Ovary (tissue), 9 donors: ENCODE measurements around the gene MCTP2. TPM values are rescaled to one million over a fixed set of nuclear protein-coding genes. Genes with fewer than 3 reads are reported as not detected.

Source experiments
- DNase-seq, 5 donors: peaks; one replicate each; pipeline ENCODE4 v3.0.0-alpha.2; 2019 to 2020
- H3K27ac ChIP-seq, 2 donors: fragments of 200-600 bp; one replicate each; pipeline versions ENCODE4 v1.5.1 to v1.8.0; 2019 to 2022
- H3K27me3 ChIP-seq: fragments of 200-600 bp; one replicate; pipeline ENCODE4 v1.8.0; 2022
- H3K36me3 ChIP-seq: fragments of 200-600 bp; sonication (generic); one replicate; pipeline ENCODE4 v1.5.1; 2019
- H3K4me1 ChIP-seq: one replicate; pipeline ENCODE4 v1.8.1; 2013; ENCODE audit warnings: mild to moderate bottlenecking, moderate library complexity; ENCODE audit not compliant: insufficient read depth
- H3K4me3 ChIP-seq: fragments of 200-600 bp; sonication (generic); one replicate; pipeline ENCODE4 v1.5.1; 2017
- H3K9me3 ChIP-seq, 2 donors: fragments of 200-600 bp in 1 of 2; sonication (generic) in 1 of 2; one replicate each; pipeline versions ENCODE4 v1.5.1 to v1.8.1; 2013 to 2019; ENCODE audit warnings: mild to moderate bottlenecking in 1 of 2, moderate library complexity in 1 of 2
- EP300 ChIP-seq: sonication (generic); formaldehyde crosslinking; IDR thresholded peaks from one replicate; pipeline ENCODE4 v1.6.1; 2017; ENCODE audit warnings: antibody characterized with exemption
- POLR2A ChIP-seq: fragments of 450-650 bp; IDR thresholded peaks from one replicate; pipeline ENCODE4 v1.6.1; 2017; ENCODE audit warnings: antibody characterized with exemption, mild to moderate bottlenecking, moderate library complexity
- WGBS, 3 donors: extraction: QIAGEN DNeasy Blood & Tissue Kit in 1 of 3; methylation state at CpG; one replicate each; pipeline versions ENCODE4 v1.1.5 to v1.1.7; 2013 to 2017; 5-methylcytosine and 5-hydroxymethylcytosine counted together
- intact Hi-C, 4 donors: fragments of 100-400 bp; cut with DNase I; formaldehyde crosslinking; loops; one replicate each; pipeline versions ENCODE4 v1.11.0 to v1.15.1; 2022 to 2023
- polyA plus RNA-seq, 2 donors: library from polyadenylated mRNA; stranded (reverse); fragments of 200-250 nt in 1 of 2; fragments of 350-450 nt in 1 of 2; fragmentation: Illumina TruSeq in 1 of 2; extraction: RNeasy Lipid Tissue Mini Kit (QIAGEN cat#74804) in 1 of 2; gene quantifications; one replicate each; pipeline ENCODE4 v1.2.3, GENCODE V29; 2013 to 2014
- total RNA-seq, 7 donors: library from RNA; depleted of rRNA in 2 of 7; stranded (reverse); fragments of >200 nt in 2 of 7; fragmentation: NEBNext Ultra II Directional in 3 of 7; extraction: Animal tissue kit (Norgen Biotek cat#: 25700) in 3 of 7; gene quantifications; one replicate each; pipeline versions ENCODE4 v1.1.0 to v1.2.4, GENCODE V29; 2016 to 2023
- TF ChIP-seq, protein P1 (sequence below), 3 donors: fragments of 450-650 bp in 2 of 3; fragments of 200-600 bp in 1 of 3; IDR thresholded peaks; one replicate each; pipeline versions ENCODE4 v1.5.1 to v1.8.0; 2016 to 2022; ENCODE audit warnings: antibody characterized with exemption in 3 of 3, mild to moderate bottlenecking in 1 of 3
- donor health status: DM: no; HTN: no; CAD: no; lungs with moderate emphysema.
- donor health status: DM: no; HTN: no; CAD: no.
- donor health status: Bipolar disorder and iron deficiency.
- donor health status: DM: yes; HTN: yes; CAD: no.
- donor health status: DM: no; HTN: no; CAD: no.
- donor health status: DM: yes; HTN: yes; CAD: no.

The MCTP2 gene
- total and polyA plus RNA-seq, 9 donors, result 0.71 to 44.5 (median 5.7) TPM

DNA sequence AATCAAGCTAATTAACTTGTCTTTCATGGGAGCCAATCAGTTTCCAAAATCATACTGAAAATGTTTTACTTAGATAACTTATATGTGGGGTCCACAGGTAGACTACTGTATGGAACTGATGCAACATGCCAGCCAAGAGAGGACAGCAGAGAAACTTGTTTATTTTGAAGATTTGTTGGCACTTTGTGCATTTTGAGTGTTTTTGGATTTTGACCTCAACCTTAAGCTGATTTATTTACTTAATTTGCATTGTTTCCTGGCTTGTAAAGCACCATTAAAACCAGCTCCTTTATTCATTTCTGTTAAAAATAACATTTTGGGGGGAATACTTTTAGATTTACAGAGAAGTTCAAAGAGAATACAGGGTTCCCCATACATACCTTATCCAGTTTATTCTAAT lies 166.6 kb downstream of the MCTP2 start:
- no peak overlapping the region for H3K4me3 ChIP-seq
- no peaks in the 10 kb centered on the region for H3K27me3 ChIP-seq
- TF ChIP-seq POLR2A (no peak), EP300 (no peak)
- TF ChIP-seq, protein P1, sequence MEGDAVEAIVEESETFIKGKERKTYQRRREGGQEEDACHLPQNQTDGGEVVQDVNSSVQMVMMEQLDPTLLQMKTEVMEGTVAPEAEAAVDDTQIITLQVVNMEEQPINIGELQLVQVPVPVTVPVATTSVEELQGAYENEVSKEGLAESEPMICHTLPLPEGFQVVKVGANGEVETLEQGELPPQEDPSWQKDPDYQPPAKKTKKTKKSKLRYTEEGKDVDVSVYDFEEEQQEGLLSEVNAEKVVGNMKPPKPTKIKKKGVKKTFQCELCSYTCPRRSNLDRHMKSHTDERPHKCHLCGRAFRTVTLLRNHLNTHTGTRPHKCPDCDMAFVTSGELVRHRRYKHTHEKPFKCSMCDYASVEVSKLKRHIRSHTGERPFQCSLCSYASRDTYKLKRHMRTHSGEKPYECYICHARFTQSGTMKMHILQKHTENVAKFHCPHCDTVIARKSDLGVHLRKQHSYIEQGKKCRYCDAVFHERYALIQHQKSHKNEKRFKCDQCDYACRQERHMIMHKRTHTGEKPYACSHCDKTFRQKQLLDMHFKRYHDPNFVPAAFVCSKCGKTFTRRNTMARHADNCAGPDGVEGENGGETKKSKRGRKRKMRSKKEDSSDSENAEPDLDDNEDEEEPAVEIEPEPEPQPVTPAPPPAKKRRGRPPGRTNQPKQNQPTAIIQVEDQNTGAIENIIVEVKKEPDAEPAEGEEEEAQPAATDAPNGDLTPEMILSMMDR (IDR thresholded peaks at IDR 0.05), result no peak
- no peak for DNase-seq
- H3K4me1 ChIP-seq, result peaks cover 1% of the 10 kb centered on the region
- H3K9me3 ChIP-seq, result no peaks in the 10 kb centered on the region
- no peak overlapping the region for H3K27ac ChIP-seq
- H3K36me3 ChIP-seq, result no peaks in the 10 kb centered on the region
- intact Hi-C loops, result no loop called here

DNA sequence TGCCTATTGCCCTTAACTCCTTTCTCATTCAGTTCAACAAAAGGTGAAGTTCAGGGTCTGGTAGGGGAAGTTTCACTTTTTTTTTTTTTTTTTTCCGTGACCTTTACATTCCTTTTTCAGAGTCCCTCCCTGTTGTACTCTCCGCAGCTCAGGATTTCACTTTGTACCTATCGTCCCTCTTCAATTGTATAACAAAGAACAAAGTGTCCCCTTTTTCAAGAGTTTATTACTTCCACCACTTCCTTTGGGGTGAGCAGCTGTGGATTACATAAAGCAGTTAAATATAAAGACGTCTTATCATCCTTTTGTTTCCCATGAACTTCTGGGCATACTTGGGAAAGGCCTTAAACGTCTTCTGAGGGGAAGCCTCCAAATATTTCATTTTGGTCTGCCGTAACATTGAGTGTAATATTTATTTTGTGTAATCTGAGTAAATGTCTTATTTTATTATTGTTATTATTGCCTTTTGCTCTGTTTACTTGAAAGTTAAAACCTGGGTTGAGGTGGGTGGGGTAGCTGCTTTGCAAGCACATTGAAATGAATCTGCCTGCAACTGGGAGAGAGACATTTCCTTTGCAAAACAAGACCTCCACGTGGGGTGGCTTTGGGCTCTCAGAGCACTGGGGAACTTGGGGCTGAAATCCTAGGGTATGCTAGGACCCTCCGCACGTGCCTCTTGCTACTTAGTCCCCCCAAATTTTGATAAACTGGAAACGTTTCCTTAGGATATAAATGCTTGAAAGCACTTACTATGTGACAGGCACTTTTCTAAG lies 169.4 kb downstream of the MCTP2 start:
- TF ChIP-seq EP300 (no peak), POLR2A (no peak)
- TF ChIP-seq, protein P1 (IDR thresholded peaks at IDR 0.05), result no peak
- Histone ChIP-seq H3K4me1 (peaks cover 1% of the 10 kb centered on the region), H3K36me3 (no peaks in the 10 kb centered on the region), H3K27me3 (no peaks in the 10 kb centered on the region), H3K9me3 (no peaks in the 10 kb centered on the region), H3K27ac (no peak overlapping the region), H3K4me3 (no peak overlapping the region)
- intact Hi-C loops, result no loop called here
- no peak for DNase-seq
- 34 to 56% (median 45%) methylated on average over 10 of the region's 10 CpGs for WGBS, 3 donors

DNA sequence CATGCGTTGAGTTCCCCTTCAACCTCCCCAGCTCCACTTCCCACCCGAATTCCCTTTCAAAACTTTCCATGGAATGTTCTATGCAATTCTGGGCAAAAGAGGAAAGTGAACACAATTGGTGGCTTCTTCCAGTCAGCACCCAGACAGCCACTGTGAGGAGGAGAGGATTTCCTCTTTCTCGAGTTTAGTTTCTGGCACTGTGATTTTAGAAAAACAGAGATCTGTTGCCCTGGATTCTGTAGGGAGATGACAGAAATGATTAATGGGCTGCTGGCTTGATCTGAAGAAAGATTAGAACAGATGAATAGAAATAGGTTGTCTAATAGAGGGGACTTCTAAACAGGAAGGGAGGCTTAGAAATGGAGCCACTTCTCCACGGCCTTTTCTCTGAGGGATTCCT lies 172.0 kb downstream of the MCTP2 start:
- Histone ChIP-seq H3K27me3 (no peaks in the 10 kb centered on the region), H3K9me3 (no peaks in the 10 kb centered on the region), H3K4me1 (peaks cover 1% of the 10 kb centered on the region), H3K36me3 (no peaks in the 10 kb centered on the region), H3K4me3 (no peak overlapping the region), H3K27ac (no peak overlapping the region)
- TF ChIP-seq, protein P1 (IDR thresholded peaks at IDR 0.05), result no peak
- TF ChIP-seq POLR2A (no peak), EP300 (no peak)
- 68 to 84% (median 81%) methylated on average over 4 of the region's 4 CpGs for WGBS, 3 donors
- DNase-seq, result no peak
- intact Hi-C loops, result no loop called here

DNA sequence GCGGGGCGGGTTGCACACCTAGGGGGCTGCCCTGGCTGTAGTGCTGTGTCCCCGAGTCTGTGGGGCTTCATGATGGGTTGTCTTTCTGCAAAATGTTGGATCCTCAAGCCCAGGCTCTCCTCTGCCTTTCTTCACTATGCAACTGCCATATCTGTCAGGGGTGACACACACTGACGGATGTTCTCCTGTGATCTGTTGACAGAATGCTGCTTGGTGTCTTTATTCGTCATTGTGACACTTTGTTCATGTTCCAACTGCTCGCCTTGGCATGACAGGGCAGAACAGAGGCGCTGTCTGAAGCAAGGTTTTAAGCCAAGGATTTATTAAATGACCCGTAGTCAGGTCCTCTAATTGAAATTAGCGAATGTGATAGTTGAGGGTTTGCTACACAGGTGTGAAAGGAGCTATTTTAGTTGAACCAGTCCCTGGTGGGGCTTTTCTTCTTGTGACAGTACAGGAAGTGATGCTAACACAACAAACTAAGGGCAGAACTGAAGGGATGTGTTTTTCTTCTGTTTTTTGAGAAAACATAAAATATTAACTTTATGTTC lies 173.4 kb downstream of the MCTP2 start:
- no peaks in the 10 kb centered on the region for H3K36me3 ChIP-seq
- intact Hi-C loops, result no loop called here
- peaks cover 1% of the 10 kb centered on the region for H3K4me1 ChIP-seq
- DNase-seq, result no peak
- TF ChIP-seq POLR2A (no peak), EP300 (no peak)
- TF ChIP-seq, protein P1 (IDR thresholded peaks at IDR 0.05), result no peak
- WGBS, 3 donors, result 81 to 84% (median 82%) methylated on average over 9 of the region's 9 CpGs
- H3K27ac ChIP-seq, result no peak overlapping the region
- no peaks in the 10 kb centered on the region for H3K9me3 ChIP-seq
- H3K27me3 ChIP-seq, result no peaks in the 10 kb centered on the region
- no peak overlapping the region for H3K4me3 ChIP-seq
